ENCODE measurements around the gene PTPRN2. TPM values are rescaled to one million over a fixed set of nuclear protein-coding genes. Genes with fewer than 3 reads are reported as not detected.

PTPRN2 gene
- total and polyA plus RNA-seq, 8 donors, result 12.2 to 49.2 (median 31.8) TPM

DNA sequence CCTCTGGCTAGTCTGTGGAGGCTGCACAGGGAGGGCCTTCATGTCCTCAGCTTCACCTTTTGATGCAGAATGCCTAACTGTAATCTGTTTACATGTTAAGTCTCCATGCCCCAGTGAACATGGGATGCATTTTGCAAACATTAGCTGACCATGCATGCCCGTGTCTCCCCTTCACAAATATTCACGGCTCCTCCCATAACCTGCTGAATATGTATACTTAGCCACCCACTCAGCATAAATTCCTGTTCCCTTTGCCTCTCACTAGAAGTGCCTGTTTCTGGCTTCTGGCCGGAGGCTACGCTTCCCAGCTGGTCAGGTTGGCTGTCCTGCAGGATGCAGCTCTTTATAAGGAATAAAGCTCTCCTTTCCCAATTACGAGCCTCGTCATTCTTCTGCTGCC lies 698.1 kb downstream of the PTPRN2 start:
- Histone ChIP-seq H3K4me1 (no peaks in the 10 kb centered on the region), H3K9me3 (no peaks in the 10 kb centered on the region), H3K4me3 (no peak overlapping the region), H3K36me3 (no peaks in the 10 kb centered on the region), H3K27me3 (no peaks in the 10 kb centered on the region), H3K27ac (no peak overlapping the region)
- TF ChIP-seq, protein P1, sequence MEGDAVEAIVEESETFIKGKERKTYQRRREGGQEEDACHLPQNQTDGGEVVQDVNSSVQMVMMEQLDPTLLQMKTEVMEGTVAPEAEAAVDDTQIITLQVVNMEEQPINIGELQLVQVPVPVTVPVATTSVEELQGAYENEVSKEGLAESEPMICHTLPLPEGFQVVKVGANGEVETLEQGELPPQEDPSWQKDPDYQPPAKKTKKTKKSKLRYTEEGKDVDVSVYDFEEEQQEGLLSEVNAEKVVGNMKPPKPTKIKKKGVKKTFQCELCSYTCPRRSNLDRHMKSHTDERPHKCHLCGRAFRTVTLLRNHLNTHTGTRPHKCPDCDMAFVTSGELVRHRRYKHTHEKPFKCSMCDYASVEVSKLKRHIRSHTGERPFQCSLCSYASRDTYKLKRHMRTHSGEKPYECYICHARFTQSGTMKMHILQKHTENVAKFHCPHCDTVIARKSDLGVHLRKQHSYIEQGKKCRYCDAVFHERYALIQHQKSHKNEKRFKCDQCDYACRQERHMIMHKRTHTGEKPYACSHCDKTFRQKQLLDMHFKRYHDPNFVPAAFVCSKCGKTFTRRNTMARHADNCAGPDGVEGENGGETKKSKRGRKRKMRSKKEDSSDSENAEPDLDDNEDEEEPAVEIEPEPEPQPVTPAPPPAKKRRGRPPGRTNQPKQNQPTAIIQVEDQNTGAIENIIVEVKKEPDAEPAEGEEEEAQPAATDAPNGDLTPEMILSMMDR (IDR thresholded peaks at IDR 0.05), result no peak
- DNase-seq (no peak), FAIRE-seq (no peak), ATAC-seq (no peak)
- 86 to 90% methylated on average over 6 of the region's 6 CpGs for WGBS, 2 donors
- intact Hi-C loops (cut with DNase I), result no loop called here

DNA sequence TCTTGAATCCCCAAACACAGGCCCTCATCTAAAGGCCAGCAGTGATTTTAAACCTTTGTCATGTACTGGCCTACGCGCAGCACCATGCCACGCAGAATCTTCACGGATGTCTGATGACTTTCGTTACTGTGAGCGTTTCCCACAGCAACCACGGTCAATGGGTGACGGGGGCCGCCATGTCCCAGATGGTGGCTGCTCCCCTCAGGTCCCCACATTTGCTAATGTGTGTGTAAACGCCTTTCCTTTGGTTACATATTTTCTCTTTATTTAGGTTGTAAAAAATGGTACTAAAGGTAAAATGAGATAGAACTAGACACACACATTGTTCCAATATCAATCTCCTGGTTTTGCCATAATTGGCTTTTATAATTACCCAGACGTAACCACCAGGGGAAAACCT lies 699.0 kb downstream of the PTPRN2 start:
- intact Hi-C loops (cut with DNase I), result no loop called here
- TF ChIP-seq, protein P1 (IDR thresholded peaks at IDR 0.05), result no peak

DNA sequence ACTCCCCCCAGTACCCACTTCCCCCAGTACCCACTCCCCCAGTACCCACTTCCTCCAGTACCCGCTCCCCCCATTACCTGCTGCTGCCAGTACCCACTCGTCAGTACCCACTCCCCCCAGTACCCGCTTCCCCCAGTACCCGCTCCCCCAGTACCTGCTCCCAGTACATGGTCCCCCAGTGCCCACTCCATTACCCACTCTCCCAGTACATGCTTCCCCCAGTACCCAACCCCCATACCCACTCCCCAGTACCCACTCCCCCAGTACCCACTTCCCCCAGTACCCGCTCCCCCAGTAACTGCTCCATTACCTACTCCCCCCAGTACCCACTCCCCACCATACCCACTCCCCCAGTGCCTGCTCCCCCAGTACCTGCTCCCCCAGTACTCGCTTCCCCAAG lies 700.2 kb downstream of the PTPRN2 start:
- H3K4me3 ChIP-seq, result no peak overlapping the region
- H3K27me3 ChIP-seq, result no peaks in the 10 kb centered on the region
- no peak for DNase-seq
- H3K4me1 ChIP-seq, result no peaks in the 10 kb centered on the region
- intact Hi-C loops (cut with DNase I), result no loop called here
- WGBS, 2 donors, result 82 to 90% methylated on average over 5 to 6 of the region's 6 CpGs
- H3K36me3 ChIP-seq, result no peaks in the 10 kb centered on the region
- no peak for FAIRE-seq
- no peak for ATAC-seq
- no peak overlapping the region for H3K27ac ChIP-seq
- no peaks in the 10 kb centered on the region for H3K9me3 ChIP-seq
- TF ChIP-seq, protein P1 (IDR thresholded peaks at IDR 0.05), result no peak

More for the DNA sequence above, 699.0 kb downstream of the PTPRN2 start:
- Histone ChIP-seq H3K27ac (no peak overlapping the region), H3K27me3 (no peaks in the 10 kb centered on the region), H3K36me3 (no peaks in the 10 kb centered on the region), H3K9me3 (no peaks in the 10 kb centered on the region), H3K4me3 (no peak overlapping the region), H3K4me1 (no peaks in the 10 kb centered on the region)
- FAIRE-seq (no peak), DNase-seq (no peak), ATAC-seq (no peak)
- WGBS, 2 donors, result 81 to 84% methylated on average over 11 of the region's 11 CpGs

DNA sequence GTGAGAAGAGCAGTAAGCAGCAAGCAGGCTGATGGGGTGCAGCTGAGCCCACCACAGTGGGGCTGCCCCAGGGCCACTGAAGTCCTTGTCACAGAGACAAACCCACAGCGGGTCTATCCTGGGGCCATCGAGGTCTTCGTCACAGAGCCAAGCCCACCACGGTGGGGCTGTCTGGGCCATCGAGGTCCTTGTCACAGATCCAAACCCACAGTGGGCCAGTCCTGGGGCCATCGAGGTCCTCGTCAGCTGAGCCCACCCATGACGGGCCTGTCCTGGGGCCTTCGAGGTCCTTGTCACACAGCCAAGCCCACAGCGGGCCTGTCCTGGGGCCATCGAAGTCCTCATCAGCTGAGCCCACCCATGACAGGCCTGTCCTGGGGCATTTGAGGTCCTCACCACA lies 700.9 kb downstream of the PTPRN2 start:
- no peaks in the 10 kb centered on the region for H3K27me3 ChIP-seq
- DNase-seq (peak in 1 of 6 donors; percentile 32), ATAC-seq (no peak), FAIRE-seq (no peak)
- H3K4me3 ChIP-seq, result no peak overlapping the region
- no peak overlapping the region for H3K27ac ChIP-seq
- 88 to 89% methylated on average over 11 of the region's 11 CpGs for WGBS, 2 donors
- TF ChIP-seq, protein P1 (IDR thresholded peaks at IDR 0.05), result no peak
- intact Hi-C loops (cut with DNase I), result no loop called here
- H3K4me1 ChIP-seq, result no peaks in the 10 kb centered on the region
- H3K9me3 ChIP-seq, result no peaks in the 10 kb centered on the region
- H3K36me3 ChIP-seq, result no peaks in the 10 kb centered on the region

DNA sequence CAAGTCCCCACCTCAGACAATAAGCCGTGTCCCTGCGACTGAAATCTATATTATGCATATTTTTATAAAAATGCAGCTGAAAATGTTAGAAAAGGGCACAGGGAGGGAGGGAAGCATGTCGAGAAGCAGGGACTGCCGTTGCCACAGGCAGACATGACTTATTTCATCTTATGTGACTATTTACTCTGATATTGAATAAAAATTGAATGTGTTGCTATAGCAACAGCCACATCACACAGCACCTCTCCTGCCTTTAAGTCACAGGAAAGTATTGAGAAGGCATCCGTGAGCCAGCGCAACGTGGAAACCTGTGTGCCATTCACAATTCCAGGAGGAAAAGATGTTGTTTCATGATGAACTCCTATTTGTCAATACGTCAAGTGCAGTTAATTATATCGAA lies 701.4 kb downstream of the PTPRN2 start:
- WGBS, 2 donors, result 80 to 81% methylated on average over 9 of the region's 9 CpGs
- Histone ChIP-seq H3K27ac (no peak overlapping the region), H3K27me3 (no peaks in the 10 kb centered on the region), H3K9me3 (no peaks in the 10 kb centered on the region), H3K4me1 (no peaks in the 10 kb centered on the region), H3K36me3 (no peaks in the 10 kb centered on the region), H3K4me3 (no peak overlapping the region)
- ATAC-seq (no peak), DNase-seq (no peak), FAIRE-seq (no peak)
- TF ChIP-seq, protein P1 (IDR thresholded peaks at IDR 0.05), result no peak
- intact Hi-C loops (cut with DNase I), result no loop called here
